IPS-15b (cell line): ENCODE data around the gene PDE5A.

ENCODE experiments used
- H3K27me3 ChIP-seq: one replicate; pipeline ENCODE4 v1.6.1; 2013; ENCODE audit warnings: low read length; ENCODE audit not compliant: control insufficient read depth, insufficient read depth
- H3K36me3 ChIP-seq: one replicate; pipeline ENCODE4 v1.6.1; 2013; ENCODE audit warnings: low read length; ENCODE audit not compliant: control insufficient read depth, insufficient read depth
- H3K4me1 ChIP-seq: one replicate; pipeline ENCODE4 v1.6.1; 2013; ENCODE audit warnings: mild to moderate bottlenecking, low read length; ENCODE audit not compliant: control insufficient read depth, insufficient read depth
- H3K4me3 ChIP-seq: one replicate; pipeline ENCODE4 v1.5.1; 2013; ENCODE audit warnings: low read depth, low read length
- H3K9ac ChIP-seq: one replicate; pipeline ENCODE4 v1.6.1; 2013; ENCODE audit warnings: low read depth, mild to moderate bottlenecking, low read length
- H3K9me3 ChIP-seq: one replicate; pipeline ENCODE4 v1.6.1; 2013; ENCODE audit warnings: mild to moderate bottlenecking, low read length; ENCODE audit not compliant: control insufficient read depth, insufficient read depth

Gene PDE5A

GRCh38 chr4:119615068-119615719 lies 13.4 kb downstream of the PDE5A start:
- Histone ChIP-seq H3K9ac (no peak overlapping the region), H3K4me3 (no peak overlapping the region), H3K27me3 (no peaks in the 10 kb centered on the region), H3K36me3 (no peaks in the 10 kb centered on the region), H3K9me3 (no peaks in the 10 kb centered on the region), H3K4me1 (no peaks in the 10 kb centered on the region)

GRCh38 chr4:119604266-119604665 lies 24.3 kb downstream of the PDE5A start:
- no peaks in the 10 kb centered on the region for H3K9me3 ChIP-seq
- no peak overlapping the region for H3K4me3 ChIP-seq
- H3K9ac ChIP-seq, result no peak overlapping the region
- no peaks in the 10 kb centered on the region for H3K36me3 ChIP-seq
- H3K27me3 ChIP-seq, result no peaks in the 10 kb centered on the region
- H3K4me1 ChIP-seq, result no peaks in the 10 kb centered on the region

GRCh38 chr4:119602366-119602765 lies 26.2 kb downstream of the PDE5A start:
- H3K27me3 ChIP-seq, result no peaks in the 10 kb centered on the region
- no peak overlapping the region for H3K9ac ChIP-seq
- no peaks in the 10 kb centered on the region for H3K36me3 ChIP-seq
- no peaks in the 10 kb centered on the region for H3K9me3 ChIP-seq
- H3K4me3 ChIP-seq, result no peak overlapping the region
- peaks cover 10% of the 10 kb centered on the region for H3K4me1 ChIP-seq

- H3K36me3 ChIP-seq, result no peaks in the 10 kb centered on the region
- H3K4me3 ChIP-seq, result no peak overlapping the region
- peaks cover 32% of the 10 kb centered on the region for H3K4me1 ChIP-seq
- H3K9ac ChIP-seq, result no peak overlapping the region
- H3K27me3 ChIP-seq, result no peaks in the 10 kb centered on the region
- no peaks in the 10 kb centered on the region for H3K9me3 ChIP-seq
Observed at GRCh38 chr4:119598521-119598920, 30.1 kb downstream of the PDE5A start.

GRCh38 chr4:119597377-119597776 lies 31.2 kb downstream of the PDE5A start:
- Histone ChIP-seq H3K4me1 (peaks cover 32% of the 10 kb centered on the region), H3K36me3 (no peaks in the 10 kb centered on the region), H3K4me3 (no peak overlapping the region), H3K9me3 (no peaks in the 10 kb centered on the region), H3K9ac (no peak overlapping the region), H3K27me3 (no peaks in the 10 kb centered on the region)

DNA sequence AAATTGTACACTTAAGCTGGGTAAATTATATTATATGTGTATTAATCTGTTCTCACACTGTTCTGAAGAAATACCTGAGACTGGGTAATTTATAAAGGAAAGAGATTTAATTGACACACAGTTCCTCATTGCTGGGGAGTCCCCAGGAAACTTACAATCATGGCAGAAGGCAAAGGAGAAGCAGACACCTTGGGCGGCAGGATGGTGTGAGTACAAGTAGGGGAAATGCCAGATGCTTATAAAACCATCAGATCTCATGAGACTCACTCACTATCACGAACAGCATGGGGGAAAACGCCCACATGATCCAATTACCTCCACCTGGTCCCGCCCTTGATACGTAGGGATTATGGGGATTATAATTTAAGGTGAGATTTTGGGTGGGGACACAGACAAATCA lies 34.9 kb downstream of the PDE5A start:
- H3K4me1 ChIP-seq, result peaks cover 31% of the 10 kb centered on the region
- H3K36me3 ChIP-seq, result no peaks in the 10 kb centered on the region
- no peak overlapping the region for H3K9ac ChIP-seq
- H3K27me3 ChIP-seq, result no peaks in the 10 kb centered on the region
- H3K9me3 ChIP-seq, result no peaks in the 10 kb centered on the region
- H3K4me3 ChIP-seq, result no peak overlapping the region

- Histone ChIP-seq H3K9me3 (no peaks in the 10 kb centered on the region), H3K36me3 (no peaks in the 10 kb centered on the region), H3K4me3 (no peak overlapping the region), H3K4me1 (peaks cover 23% of the 10 kb centered on the region), H3K27me3 (no peaks in the 10 kb centered on the region), H3K9ac (no peak overlapping the region)
Observed at GRCh38 chr4:119592830-119593229, 35.8 kb downstream of the PDE5A start.

GRCh38 chr4:119589165-119589564 lies 39.4 kb downstream of the PDE5A start:
- H3K27me3 ChIP-seq, result no peaks in the 10 kb centered on the region
- no peak overlapping the region for H3K9ac ChIP-seq
- H3K9me3 ChIP-seq, result no peaks in the 10 kb centered on the region
- no peaks in the 10 kb centered on the region for H3K4me1 ChIP-seq
- no peaks in the 10 kb centered on the region for H3K36me3 ChIP-seq
- H3K4me3 ChIP-seq, result no peak overlapping the region

GRCh38 chr4:119587796-119588195 lies 40.8 kb downstream of the PDE5A start:
- Histone ChIP-seq H3K9me3 (no peaks in the 10 kb centered on the region), H3K27me3 (no peaks in the 10 kb centered on the region), H3K4me3 (no peak overlapping the region), H3K9ac (no peak overlapping the region), H3K36me3 (no peaks in the 10 kb centered on the region), H3K4me1 (no peaks in the 10 kb centered on the region)

GRCh38 chr4:119585771-119586170 lies 42.8 kb downstream of the PDE5A start:
- no peaks in the 10 kb centered on the region for H3K9me3 ChIP-seq
- H3K9ac ChIP-seq, result no peak overlapping the region
- no peaks in the 10 kb centered on the region for H3K27me3 ChIP-seq
- no peaks in the 10 kb centered on the region for H3K4me1 ChIP-seq
- no peaks in the 10 kb centered on the region for H3K36me3 ChIP-seq
- H3K4me3 ChIP-seq, result no peak overlapping the region

- Histone ChIP-seq H3K9ac (no peak overlapping the region), H3K4me1 (no peaks in the 10 kb centered on the region), H3K27me3 (no peaks in the 10 kb centered on the region), H3K36me3 (no peaks in the 10 kb centered on the region), H3K4me3 (no peak overlapping the region), H3K9me3 (no peaks in the 10 kb centered on the region)
Observed at GRCh38 chr4:119581190-119581873, 47.3 kb downstream of the PDE5A start.

DNA sequence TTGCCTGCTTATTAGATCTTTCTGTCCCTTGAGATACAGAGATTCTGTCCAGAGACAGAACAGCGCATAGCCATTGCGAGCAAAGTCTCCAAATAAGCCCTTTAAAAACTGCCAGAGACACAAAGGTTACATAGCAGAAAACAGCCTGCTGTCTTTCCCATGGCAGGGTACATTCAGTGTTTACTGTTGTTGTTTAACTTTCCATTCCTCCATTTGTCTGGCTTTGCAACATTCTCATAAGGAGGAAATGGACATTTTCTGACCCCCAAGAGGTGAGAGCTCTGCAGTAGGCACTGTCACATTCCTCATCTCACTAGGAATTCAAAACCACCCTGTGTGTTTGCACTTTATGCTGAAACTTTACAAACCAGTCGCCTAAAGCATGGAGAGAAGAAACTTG lies 48.3 kb downstream of the PDE5A start:
- Histone ChIP-seq H3K9ac (no peak overlapping the region), H3K4me3 (no peak overlapping the region), H3K27me3 (no peaks in the 10 kb centered on the region), H3K4me1 (no peaks in the 10 kb centered on the region), H3K36me3 (no peaks in the 10 kb centered on the region), H3K9me3 (no peaks in the 10 kb centered on the region)
